Measurements from ENCODE around the gene FBXW8.
A peak's percentile ranks its signal among the peaks of the same experiment; 100 is the strongest.

FBXW8 gene

DNA sequence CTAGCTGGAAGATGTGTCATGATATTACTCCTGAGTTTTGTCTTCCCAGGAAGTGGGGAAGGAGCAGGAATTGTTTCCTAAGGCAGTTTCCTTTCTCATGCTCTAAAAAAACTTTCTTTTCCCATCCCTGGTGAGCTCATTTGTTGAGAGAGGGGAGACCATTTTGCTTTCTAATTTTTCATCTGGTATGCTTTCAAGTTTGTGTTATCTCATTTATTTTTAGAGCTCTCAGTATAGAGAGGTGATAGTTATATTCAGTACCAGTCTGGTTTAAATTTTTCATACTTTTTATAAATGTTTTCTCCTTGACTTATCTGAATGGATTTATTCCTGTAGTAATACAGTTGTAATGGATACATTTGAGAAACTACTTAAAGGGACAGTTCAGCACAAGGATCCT lies 79.6 kb downstream of the FBXW8 start:
- Histone ChIP-seq H3K79me2 (ENCODE audit: control insufficient read depth, insufficient read depth, low read length, poor library complexity) (peaks cover 1% of the 10 kb centered on the region), H3K18ac (ENCODE audit: low read length) (no peak overlapping the region), H3K79me1 (ENCODE audit: low read length) (no peaks in the 10 kb centered on the region), H4K8ac (ENCODE audit: low read depth, low read length) (no peak overlapping the region), H3K23ac (ENCODE audit: low read length) (no peak overlapping the region), H3K9ac (ENCODE audit: low read length) (no peak overlapping the region), H2BK5ac (ENCODE audit: low read depth, low read length, poor library complexity) (no peak overlapping the region), H3K36me3 (ENCODE audit: control insufficient read depth in 1 of 2, insufficient read depth in 2 of 2, low read length in 2 of 2) (peaks cover 6% of the 10 kb centered on the region in 2 experiments), H2AK5ac (ENCODE audit: low read length) (no peak overlapping the region), H2BK120ac (ENCODE audit: insufficient read depth, low read length, poor library complexity) (no peak overlapping the region), H3K27me3 (ENCODE audit: insufficient read depth, low read length) (no peaks in the 10 kb centered on the region), H3K4me3 (ENCODE audit: low read depth, low read length) (no peak overlapping the region), H3K9me3 (ENCODE audit: insufficient read depth, low read depth, low read length) (no peaks in the 10 kb centered on the region), H3K4me1 (ENCODE audit: control insufficient read depth in 1 of 2, insufficient read depth in 2 of 2, low read length in 2 of 2) (no peaks in the 10 kb centered on the region), H4K12ac (ENCODE audit: low read depth, low read length) (no peak overlapping the region), H3K4me2 (ENCODE audit: low read length) (no peak overlapping the region), H2BK12ac (ENCODE audit: low read length) (no peak overlapping the region), H3K27ac (ENCODE audit: low read depth, low read length) (no peak overlapping the region), H4K91ac (ENCODE audit: low read depth, low read length) (no peak overlapping the region), H3K14ac (ENCODE audit: low read length) (no peak overlapping the region), H3K4ac (ENCODE audit: low read depth, low read length) (no peak overlapping the region), H2AFZ (ENCODE audit: insufficient read depth, low read length, poor library complexity) (no peak overlapping the region)
- no peak for DNase-seq

DNA sequence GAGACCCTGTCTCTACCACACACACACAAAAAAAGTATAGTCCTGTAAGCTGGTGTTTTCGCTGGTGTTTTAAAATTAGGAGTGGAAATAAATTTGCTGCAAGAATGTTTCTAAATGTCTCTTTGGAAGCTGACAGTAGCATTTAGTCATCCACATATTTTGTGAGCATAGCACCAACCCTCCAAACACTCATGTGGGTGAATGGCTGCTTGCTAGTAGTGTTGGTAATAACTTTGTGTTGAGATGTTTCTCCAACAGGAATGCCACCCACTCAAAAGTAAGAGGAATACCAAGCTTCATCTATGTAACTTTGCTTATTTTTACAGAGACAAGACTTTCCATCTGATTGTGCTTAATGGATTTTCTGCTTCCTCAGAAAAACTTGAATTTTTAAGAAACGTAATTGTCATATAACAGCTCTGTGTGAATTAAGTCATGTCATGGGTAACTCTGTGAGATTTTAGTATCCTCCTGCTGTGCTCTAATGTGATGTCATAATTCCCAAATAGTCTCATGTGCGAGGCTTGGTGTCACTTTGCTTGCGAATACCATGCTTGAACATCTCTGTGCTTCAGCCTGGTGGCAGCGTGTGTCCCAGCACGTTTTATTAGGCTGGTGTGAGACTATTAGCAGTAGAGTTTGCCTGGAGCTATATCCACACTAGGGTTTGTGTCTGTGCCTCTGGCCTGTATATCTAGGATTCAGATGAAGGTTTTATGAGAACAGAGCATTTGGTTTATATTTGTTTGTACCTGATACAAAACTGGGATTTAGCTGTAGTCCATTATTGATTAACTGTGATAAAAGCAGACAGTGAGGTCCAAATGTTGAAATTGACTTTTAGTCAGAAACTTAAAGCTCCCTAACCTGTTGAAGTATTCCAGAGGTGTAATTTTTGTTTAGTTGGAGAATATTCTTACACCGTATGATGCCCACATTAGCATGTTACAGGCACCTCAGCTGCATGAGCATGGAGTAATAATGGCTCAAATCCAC lies 80.5 kb downstream of the FBXW8 start:
- peak; percentile 26 to 49 for DNase-seq
- Histone ChIP-seq H3K79me2 (ENCODE audit: control insufficient read depth, insufficient read depth, low read length, poor library complexity) (peaks cover 1% of the 10 kb centered on the region), H3K9me3 (ENCODE audit: insufficient read depth, low read depth, low read length) (no peaks in the 10 kb centered on the region), H3K4me1 (ENCODE audit: control insufficient read depth in 1 of 2, insufficient read depth in 2 of 2, low read length in 2 of 2) (no peaks in the 10 kb centered on the region), H2BK5ac (ENCODE audit: low read depth, low read length, poor library complexity) (no peak overlapping the region), H2AFZ (ENCODE audit: insufficient read depth, low read length, poor library complexity) (no peak overlapping the region), H3K4me2 (ENCODE audit: low read length) (no peak overlapping the region), H3K27me3 (ENCODE audit: insufficient read depth, low read length) (no peaks in the 10 kb centered on the region), H4K12ac (ENCODE audit: low read depth, low read length) (no peak overlapping the region), H4K8ac (ENCODE audit: low read depth, low read length) (no peak overlapping the region), H3K79me1 (ENCODE audit: low read length) (no peaks in the 10 kb centered on the region), H3K18ac (ENCODE audit: low read length) (no peak overlapping the region), H2BK12ac (ENCODE audit: low read length) (no peak overlapping the region), H2AK5ac (ENCODE audit: low read length) (no peak overlapping the region), H3K14ac (ENCODE audit: low read length) (no peak overlapping the region), H4K91ac (ENCODE audit: low read depth, low read length) (no peak overlapping the region), H3K4ac (ENCODE audit: low read depth, low read length) (no peak overlapping the region), H2BK120ac (ENCODE audit: insufficient read depth, low read length, poor library complexity) (no peak overlapping the region), H3K27ac (ENCODE audit: low read depth, low read length) (no peak overlapping the region), H3K9ac (ENCODE audit: low read length) (no peak overlapping the region), H3K4me3 (ENCODE audit: low read depth, low read length) (no peak overlapping the region), H3K23ac (ENCODE audit: low read length) (no peak overlapping the region), H3K36me3 (ENCODE audit: control insufficient read depth in 1 of 2, insufficient read depth in 2 of 2, low read length in 2 of 2) (peaks cover 8 to 10% of the 10 kb centered on the region in 2 experiments)
- WGBS (ENCODE audit: extremely low coverage, insufficient coverage, insufficient read length) = no CpG with 5 or more reads among the region's 7 CpGs

DNA sequence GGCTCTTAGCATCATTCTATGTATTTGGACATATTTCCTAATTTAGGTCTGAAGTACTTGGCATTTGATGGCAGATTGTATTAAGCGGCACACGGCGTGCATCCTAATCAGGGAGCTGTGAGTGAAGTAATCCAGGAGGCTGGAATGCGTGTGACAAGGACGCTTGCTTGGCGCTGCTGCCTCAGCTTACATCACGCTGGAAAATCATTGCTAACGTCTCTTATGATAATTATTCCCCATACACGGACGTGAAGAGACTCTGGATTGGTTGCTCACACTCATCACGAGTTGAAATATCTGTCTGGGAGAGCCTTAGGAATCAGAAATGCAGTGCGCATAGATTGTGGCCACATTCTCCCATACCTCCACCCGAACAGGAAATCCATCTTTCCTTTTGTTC lies 85.3 kb downstream of the FBXW8 start:
- Histone ChIP-seq H3K36me3 (ENCODE audit: control insufficient read depth in 1 of 2, insufficient read depth in 2 of 2, low read length in 2 of 2) (peaks cover 6 to 15% of the 10 kb centered on the region in 2 experiments), H4K91ac (ENCODE audit: low read depth, low read length) (no peak overlapping the region), H3K4me3 (ENCODE audit: low read depth, low read length) (no peak overlapping the region), H3K27me3 (ENCODE audit: insufficient read depth, low read length) (no peaks in the 10 kb centered on the region), H4K8ac (ENCODE audit: low read depth, low read length) (no peak overlapping the region), H3K4ac (ENCODE audit: low read depth, low read length) (no peak overlapping the region), H2AK5ac (ENCODE audit: low read length) (no peak overlapping the region), H3K79me2 (ENCODE audit: control insufficient read depth, insufficient read depth, low read length, poor library complexity) (no peaks in the 10 kb centered on the region), H2BK120ac (ENCODE audit: insufficient read depth, low read length, poor library complexity) (no peak overlapping the region), H3K9ac (ENCODE audit: low read length) (no peak overlapping the region), H3K4me2 (ENCODE audit: low read length) (no peak overlapping the region), H3K4me1 (ENCODE audit: control insufficient read depth in 1 of 2, insufficient read depth in 2 of 2, low read length in 2 of 2) (no peaks in the 10 kb centered on the region), H2AFZ (ENCODE audit: insufficient read depth, low read length, poor library complexity) (no peak overlapping the region), H2BK12ac (ENCODE audit: low read length) (no peak overlapping the region), H2BK5ac (ENCODE audit: low read depth, low read length, poor library complexity) (no peak overlapping the region), H3K23ac (ENCODE audit: low read length) (no peak overlapping the region), H3K79me1 (ENCODE audit: low read length) (no peaks in the 10 kb centered on the region), H3K27ac (ENCODE audit: low read depth, low read length) (no peak overlapping the region), H3K18ac (ENCODE audit: low read length) (no peak overlapping the region), H3K9me3 (ENCODE audit: insufficient read depth, low read depth, low read length) (no peaks in the 10 kb centered on the region), H3K14ac (ENCODE audit: low read length) (no peak overlapping the region), H4K12ac (ENCODE audit: low read depth, low read length) (no peak overlapping the region)
- no CpG with 5 or more reads among the region's 13 CpGs for WGBS (ENCODE audit: extremely low coverage, insufficient coverage, insufficient read length)
- DNase-seq = no peak

- no peaks in the 10 kb centered on the region for H3K4me1 ChIP-seq (ENCODE audit: control insufficient read depth in 1 of 2, insufficient read depth in 2 of 2, low read length in 2 of 2)
- H3K4ac ChIP-seq (ENCODE audit: low read depth, low read length) = no peak overlapping the region
- no peak overlapping the region for H3K14ac ChIP-seq (ENCODE audit: low read length)
- no peaks in the 10 kb centered on the region for H3K79me1 ChIP-seq (ENCODE audit: low read length)
- peaks cover 6 to 13% of the 10 kb centered on the region in 2 experiments for H3K36me3 ChIP-seq (ENCODE audit: control insufficient read depth in 1 of 2, insufficient read depth in 2 of 2, low read length in 2 of 2)
- no peak overlapping the region for H2BK120ac ChIP-seq (ENCODE audit: insufficient read depth, low read length, poor library complexity)
- no peak overlapping the region for H2BK5ac ChIP-seq (ENCODE audit: low read depth, low read length, poor library complexity)
- no peak overlapping the region for H2AFZ ChIP-seq (ENCODE audit: insufficient read depth, low read length, poor library complexity)
- H2BK12ac ChIP-seq (ENCODE audit: low read length) = no peak overlapping the region
- no peaks in the 10 kb centered on the region for H3K9me3 ChIP-seq (ENCODE audit: insufficient read depth, low read depth, low read length)
- H3K27ac ChIP-seq (ENCODE audit: low read depth, low read length) = no peak overlapping the region
- no peak overlapping the region for H2AK5ac ChIP-seq (ENCODE audit: low read length)
- H3K9ac ChIP-seq (ENCODE audit: low read length) = no peak overlapping the region
- no peaks in the 10 kb centered on the region for H3K27me3 ChIP-seq (ENCODE audit: insufficient read depth, low read length)
- H3K18ac ChIP-seq (ENCODE audit: low read length) = no peak overlapping the region
- H3K4me2 ChIP-seq (ENCODE audit: low read length) = no peak overlapping the region
- H4K8ac ChIP-seq (ENCODE audit: low read depth, low read length) = no peak overlapping the region
- no peaks in the 10 kb centered on the region for H3K79me2 ChIP-seq (ENCODE audit: control insufficient read depth, insufficient read depth, low read length, poor library complexity)
- H4K12ac ChIP-seq (ENCODE audit: low read depth, low read length) = no peak overlapping the region
- no peak overlapping the region for H3K23ac ChIP-seq (ENCODE audit: low read length)
- no peak overlapping the region for H3K4me3 ChIP-seq (ENCODE audit: low read depth, low read length)
- no peak overlapping the region for H4K91ac ChIP-seq (ENCODE audit: low read depth, low read length)
- WGBS (ENCODE audit: extremely low coverage, insufficient coverage, insufficient read length) = no CpG with 5 or more reads among the region's 8 CpGs
- DNase-seq = no peak
Measured at GRCh38 chr12:116996621-116997020, 85.9 kb downstream of the FBXW8 start.
